K562 (cell line): ENCODE measurements around the gene ENKD1. TPM values are rescaled to one million over a fixed set of nuclear protein-coding genes. Genes with fewer than 3 reads are reported as not detected.

Source experiments
- ATAC-seq: fragments of 200-7000 bp; cut with Tn5 transposase; 3 replicates; pipeline ENCODE4 v1.9.1; 2020; ENCODE audit warnings: moderate library complexity
- BruUV-seq: library from RNA; stranded (reverse); fragments of 400-500 nt; replicated peaks from 2 replicates; lab custom pipeline; 2021; lab: Mats Ljungman, UMichigan
- CTCF ChIA-PET: fragments of 300-600 bp; formaldehyde crosslinking; extraction: SDS; loops from one replicate; lab custom pipeline; 2021; ENCODE audit warnings: low intra/inter-chr PET ratio; lab: Yijun Ruan, JAX
- POLR2A ChIA-PET: fragments of 300-600, 350-650 bp; sonication (Branson Sonifier 250); formaldehyde crosslinking; extraction: SDS; loops from one replicate; lab custom pipeline; 2021; ENCODE audit warnings: antibody characterized with exemption, inconsistent platforms; lab: Yijun Ruan, JAX
- DNase-seq, 4 experiments: peaks; one replicate each; pipeline versions ENCODE4 v3.0.0 to v3.0.0-alpha.2; 2011 to 2018; ENCODE audit warnings: low spot score in 3 of 4, mixed read lengths in 3 of 4; ENCODE audit errors: extremely low read depth in 1 of 4
- FAIRE-seq: peaks from 2 replicates; lab custom pipeline; 2011; peaks lifted over from hg19 to GRCh38; lab: Jason Lieb, UNC
- H2AFZ ChIP-seq: 2 replicates; pipeline ENCODE4 v1.6.0; 2011; ENCODE audit warnings: low read depth, low read length, control low read depth, inconsistent platforms
- H3K27ac ChIP-seq: fragments of 200-600 bp; 3 replicates; pipeline ENCODE4 v1.8.0; 2011; ENCODE audit warnings: low read depth, mild to moderate bottlenecking, control low read depth, inconsistent platforms, low read length, moderate library complexity, mixed read lengths; ENCODE audit errors: extremely low read depth
- H3K27me3 ChIP-seq, 2 experiments: fragments of 300-600 bp in 1 of 2; 2 replicates in 1 of 2; 3 replicates in 1 of 2; pipeline versions ENCODE4 v1.6.0 to v1.8.0; 2011; ENCODE audit warnings: inconsistent platforms in 2 of 2, low read length in 2 of 2, mild to moderate bottlenecking in 1 of 2, mixed read lengths in 1 of 2, moderate library complexity in 1 of 2; ENCODE audit not compliant: control insufficient read depth in 2 of 2, insufficient read depth in 2 of 2
- H3K36me3 ChIP-seq: fragments of 300-600 bp; 3 replicates; pipeline ENCODE4 v1.8.0; 2011; ENCODE audit warnings: mild to moderate bottlenecking, low read length, inconsistent platforms; ENCODE audit not compliant: control insufficient read depth, insufficient read depth
- H3K4me1 ChIP-seq, 2 experiments: fragments of 200-600 bp in 1 of 2; replicated peaks in 1 of 2; 2 replicates in 1 of 2; 3 replicates in 1 of 2; pipeline versions ENCODE4 v1.5.1 to v1.8.0; 2011; ENCODE audit warnings: inconsistent platforms in 2 of 2, low read length in 2 of 2, mild to moderate bottlenecking in 1 of 2, mixed read lengths in 1 of 2, moderate library complexity in 1 of 2; ENCODE audit not compliant: control insufficient read depth in 2 of 2, insufficient read depth in 2 of 2
- H3K4me2 ChIP-seq: 2 replicates; pipeline ENCODE4 v1.6.1; 2011; ENCODE audit warnings: low read length, control low read depth, inconsistent platforms, mixed read lengths; ENCODE audit not compliant: insufficient read depth
- H3K4me3 ChIP-seq: fragments of 200-600 bp; sonication (generic), shearing (Covaris generic); 2 replicates; pipeline ENCODE4 v1.5.1; 2016; ENCODE audit warnings: control low read depth, inconsistent platforms
- H3K79me2 ChIP-seq: fragments of 200-600 bp; 3 replicates; pipeline ENCODE4 v1.8.0; 2011; ENCODE audit warnings: low read length, inconsistent platforms; ENCODE audit not compliant: control insufficient read depth, insufficient read depth
- H3K9ac ChIP-seq, 2 experiments: 2 replicates each; pipeline versions ENCODE4 v1.6.0 to v1.6.1; 2011; ENCODE audit warnings: low read depth in 2 of 2, low read length in 2 of 2, control low read depth in 1 of 2, inconsistent platforms in 1 of 2, mild to moderate bottlenecking in 1 of 2, mixed read lengths in 1 of 2; ENCODE audit not compliant: insufficient read depth in 1 of 2
- H3K9me1 ChIP-seq: one replicate; pipeline ENCODE4 v1.6.0; 2011; ENCODE audit warnings: inconsistent platforms, mild to moderate bottlenecking, low read length, moderate library complexity; ENCODE audit not compliant: control insufficient read depth, insufficient read depth
- H3K9me3 ChIP-seq: replicated peaks from 2 replicates; pipeline ENCODE4 v1.5.1; 2011; ENCODE audit warnings: low read depth, low read length, inconsistent platforms; ENCODE audit not compliant: control insufficient read depth, insufficient read depth
- H4K20me1 ChIP-seq: replicated peaks from 2 replicates; pipeline ENCODE4 v1.6.1; 2011; ENCODE audit warnings: low read length, inconsistent platforms, mixed read lengths; ENCODE audit not compliant: control insufficient read depth, insufficient read depth
- ATF1 ChIP-seq, 2 experiments: fragments of 450-650 bp in 1 of 2; IDR thresholded peaks; 2 replicates each; pipeline ENCODE4 v1.6.1; 2016; ENCODE audit warnings: missing compliant biosample characterization in 1 of 2, missing genetic modification characterization in 1 of 2
- ATF7 ChIP-seq: fragments of 450-650 bp; IDR thresholded peaks from 2 replicates; pipeline ENCODE4 v1.7.1; 2014; ENCODE audit warnings: mild to moderate bottlenecking, moderate library complexity
- CBFA2T3 ChIP-seq: fragments of 450-650 bp; IDR thresholded peaks from 2 replicates; pipeline ENCODE4 v1.6.1; 2017
- CREB1 ChIP-seq, 2 experiments: sonication (generic) in 1 of 2; formaldehyde crosslinking in 1 of 2; IDR thresholded peaks; 2 replicates each; pipeline versions ENCODE4 v1.6.1 to v1.8.0; 2012 to 2022; ENCODE audit warnings: inconsistent platforms in 1 of 2, mild to moderate bottlenecking in 1 of 2, missing genetic modification reagents in 1 of 2, moderate library complexity in 1 of 2
- EZH2 ChIP-seq: IDR thresholded peaks from 2 replicates; pipeline ENCODE4 v1.6.1; 2012; ENCODE audit warnings: low read depth, mild to moderate bottlenecking, inconsistent platforms, low read length, borderline replicate concordance
- L3MBTL2 ChIP-seq: fragments of 450-650 bp; IDR thresholded peaks from 2 replicates; pipeline ENCODE4 v1.6.1; 2016; ENCODE audit warnings: mild to moderate bottlenecking, moderate library complexity
- MAX ChIP-seq: sonication (generic); formaldehyde crosslinking; IDR thresholded peaks from 2 replicates; pipeline ENCODE4 v1.9.0; 2022; ENCODE audit warnings: mild to moderate bottlenecking, missing genetic modification reagents
- TGIF2 ChIP-seq: sonication (generic); formaldehyde crosslinking; IDR thresholded peaks from 2 replicates; pipeline ENCODE4 v1.8.1; 2022; ENCODE audit warnings: mild to moderate bottlenecking, missing genetic modification reagents, moderate library complexity
- ZBTB2 ChIP-seq: fragments of 450-650 bp; IDR thresholded peaks from 2 replicates; pipeline ENCODE4 v1.6.1; 2016; ENCODE audit warnings: antibody characterized with exemption
- ZBTB9 ChIP-seq: fragments of 450-650 bp; formaldehyde crosslinking; IDR thresholded peaks from 2 replicates; pipeline ENCODE4 v1.4.0; 2020; ENCODE audit warnings: mild to moderate bottlenecking, moderate library complexity
- WGBS: fragments of 100-300 bp; shearing (Covaris generic); methylation state at CpG from one replicate; pipeline ENCODE4 v1.1.6; 2016; ENCODE audit warnings: low coverage, mixed read lengths; ENCODE audit not compliant: insufficient coverage; ENCODE audit errors: missing lambda C conversion rate; 5-methylcytosine and 5-hydroxymethylcytosine counted together
- in situ Hi-C: fragments of 300-500 bp; cut with MboI; formaldehyde crosslinking; loops from 4 replicates; pipeline ENCODE4 v1.15.0; 2018; ENCODE audit warnings: inconsistent platforms, mixed read lengths
- intact Hi-C: fragments of 100-400 bp; cut with micrococcal nuclease; formaldehyde crosslinking; loops from 2 replicates; pipeline ENCODE4 v1.14.2; 2022
- polyA plus RNA-seq, 8 experiments: library from polyadenylated mRNA; depleted of rRNA in 4 of 8; stranded (reverse) in 5 of 8; unstranded in 3 of 8; fragments of >200 nt; fragmentation: Nextera tagmentation in 2 of 8; fragmentation: Illumina TruSeq in 1 of 8; extraction: Ambion mirVana in 2 of 8; extraction: Trizol in 1 of 8; gene quantifications; 2 replicates each; pipeline versions ENCODE4 v1.2.1 to v1.2.3, GENCODE V29; 2011 to 2014; ENCODE audit warnings: inconsistent platforms in 1 of 8, missing spikeins in 1 of 8
- total RNA-seq, 7 experiments: library from RNA; depleted of rRNA in 6 of 7; stranded (reverse); fragments of >200 nt in 6 of 7; fragmentation: Illumina TruSeq in 2 of 7; extraction: Trizol in 2 of 7; gene quantifications; 2 replicates each; pipeline versions ENCODE4 v1.2.1 to v1.2.3, GENCODE V29; 2011 to 2021; ENCODE audit warnings: low replicate concordance in 1 of 7

Gene ENKD1
- total and polyA plus RNA-seq, 9 of the 15 experiments (the other 6 are each of a cell fraction or from before 2014, with no cell fraction given) = 1.1 to 26.9 (median 8.3) TPM

DNA sequence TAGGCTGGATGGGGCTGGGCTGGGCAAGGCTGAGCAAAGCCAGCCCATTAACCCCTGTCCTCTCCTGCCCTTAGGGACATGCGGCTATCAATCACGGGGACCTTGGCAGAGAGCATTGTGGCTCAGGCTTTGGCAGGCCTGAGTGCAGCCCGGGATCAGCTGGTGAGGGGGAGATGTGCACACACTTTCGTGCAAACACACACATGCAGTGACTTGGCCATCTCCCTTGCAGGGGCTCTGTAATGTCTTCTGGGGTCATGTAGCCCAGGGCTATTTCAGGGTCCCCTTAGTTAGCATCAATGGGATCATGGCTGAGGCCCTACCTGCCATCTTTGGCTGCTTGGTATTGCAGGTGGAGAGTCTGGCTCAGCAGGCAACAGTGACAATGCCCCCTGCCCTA, 14.7 kb downstream of the ENKD1 start:
- H3K4me2 ChIP-seq = no peak overlapping the region
- no peak for FAIRE-seq
- no peaks in the 10 kb centered on the region for H3K36me3 ChIP-seq
- H4K20me1 ChIP-seq = peaks cover 13% of the 10 kb centered on the region; the same call in 1 of the 2 replicates
- no peak overlapping the region for H2AFZ ChIP-seq
- H3K9ac ChIP-seq = no peak overlapping the region
- no TSS peak for BruUV-seq
- intact Hi-C loops = no loop called here
- no peak for DNase-seq
- H3K9me3 ChIP-seq = no peaks in the 10 kb centered on the region
- H3K79me2 ChIP-seq = no peaks in the 10 kb centered on the region
- POLR2A ChIA-PET = interaction anchor here (0.5 kb wide), 1 partner anchor 9 kb away, joined by 3 read pairs; the partner anchor contains the start of gene PARD6A
- H3K27ac ChIP-seq = no peak overlapping the region
- peaks cover 0 to 62% of the 10 kb centered on the region in 2 experiments; a peak in 4 of 5 replicates for H3K4me1 ChIP-seq
- peaks cover 8 to 66% of the 10 kb centered on the region in 2 experiments; a peak in 4 of 5 replicates for H3K27me3 ChIP-seq
- WGBS = 0% methylated on average over 4 of the region's 4 CpGs
- CTCF ChIA-PET = no interaction called here
- H3K4me3 ChIP-seq = no peak overlapping the region
- no peaks in the 10 kb centered on the region for H3K9me1 ChIP-seq
- TF ChIP-seq EZH2 (no peak), ATF7 (no peak), CREB1 (IDR thresholded peaks at IDR 0.05) (no peak), CREB1 (CRISPR knock-in tag; IDR thresholded peaks at IDR 0.05) (0 out of 2 replicates have a peak, but pooled peaks have one; percentile 3), MAX (CRISPR knock-in tag) (0 out of 2 replicates have a peak, but pooled peaks have one; percentile 14)
- in situ Hi-C loops = no loop called here
- ATAC-seq = no peak

DNA sequence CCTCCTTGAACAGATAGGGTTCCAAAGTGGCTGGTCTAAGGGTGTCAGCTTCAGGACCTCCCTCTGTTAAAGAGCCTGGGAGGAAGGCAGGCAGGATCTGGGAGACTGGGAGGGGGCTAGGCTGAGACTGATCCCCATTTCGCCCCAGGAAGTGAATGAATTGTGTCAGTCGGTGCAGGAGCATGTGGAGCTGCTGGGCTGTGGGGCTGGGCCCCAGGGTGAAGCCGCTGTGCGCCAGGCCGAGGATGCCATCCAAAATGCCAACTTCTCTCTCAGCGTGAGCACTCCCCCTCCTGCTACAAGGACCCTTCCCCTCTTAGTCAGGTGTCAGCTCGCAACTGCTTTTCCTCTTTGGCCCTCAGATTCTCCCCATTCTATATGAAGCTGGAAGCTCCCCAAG, 15.5 kb downstream of the ENKD1 start:
- no peaks in the 10 kb centered on the region for H3K36me3 ChIP-seq
- ChIA-PET POLR2A (interaction anchor here (0.5 kb wide), 1 partner anchor 10 kb away, joined by 3 read pairs; the partner anchor contains the start of gene PARD6A), CTCF (no interaction called here)
- H3K9ac ChIP-seq = no peak overlapping the region
- intact Hi-C loops = no loop called here
- H3K79me2 ChIP-seq = no peaks in the 10 kb centered on the region
- ATAC-seq = no peak
- TF ChIP-seq ZBTB2 = no peak
- TF ChIP-seq L3MBTL2 = no peak
- no peak for TF ChIP-seq ATF1 (CRISPR knock-in tag; IDR thresholded peaks at IDR 0.05)
- TF ChIP-seq ATF1 (tag; IDR thresholded peaks at IDR 0.05) = no peak
- TF ChIP-seq TGIF2 (CRISPR knock-in tag) = no peak
- no peak for TF ChIP-seq ZBTB9 (CRISPR knock-in tag)
- no peak for TF ChIP-seq CBFA2T3
- in situ Hi-C loops = no loop called here
- no peak for DNase-seq
- no peak overlapping the region for H2AFZ ChIP-seq
- no peaks in the 10 kb centered on the region for H3K9me1 ChIP-seq
- H4K20me1 ChIP-seq = peaks cover 13% of the 10 kb centered on the region; the same call in 1 of the 2 replicates
- no TSS peak for BruUV-seq
- peaks cover 0 to 62% of the 10 kb centered on the region in 2 experiments; a peak in 4 of 5 replicates for H3K4me1 ChIP-seq
- H3K4me2 ChIP-seq = no peak overlapping the region
- no peaks in the 10 kb centered on the region for H3K9me3 ChIP-seq
- WGBS = 2% methylated on average over 7 of the region's 7 CpGs
- H3K4me3 ChIP-seq = no peak overlapping the region
- H3K27ac ChIP-seq = no peak overlapping the region
- peaks cover 8 to 69% of the 10 kb centered on the region in 2 experiments; a peak in 4 of 5 replicates for H3K27me3 ChIP-seq
- no peak for FAIRE-seq
